CD14-positive monocyte (primary cell): ENCODE results near the gene MACF1. TPM values are rescaled to one million over a fixed set of nuclear protein-coding genes. Genes with fewer than 3 reads are reported as not detected.

Experiments
- DNase-seq, 3 donors: peaks; one replicate each; pipeline ENCODE4 v3.0.0-alpha.2; 2011 to 2022
- H2AFZ ChIP-seq: 2 replicates; pipeline ENCODE4 v1.6.0; 2012; ENCODE audit warnings: mild to moderate bottlenecking, low read depth, low read length, inconsistent platforms; ENCODE audit not compliant: insufficient read depth, poor library complexity, severe bottlenecking
- H3K27ac ChIP-seq, 2 donors: 1 replicate in 1 of 2; 2 replicates in 1 of 2; pipeline ENCODE4 v1.5.1; 2012 to 2013; ENCODE audit warnings: low read length in 2 of 2, control low read depth in 1 of 2, inconsistent platforms in 1 of 2, low read depth in 1 of 2, mild to moderate bottlenecking in 1 of 2
- H3K27me3 ChIP-seq, 2 donors: one replicate each; pipeline versions ENCODE4 v1.6.0 to v1.6.1; 2011 to 2013; ENCODE audit warnings: low read length in 2 of 2; ENCODE audit not compliant: control insufficient read depth in 2 of 2, insufficient read depth in 2 of 2
- H3K36me3 ChIP-seq, 2 donors: replicated peaks in 1 of 2; 1 replicate in 1 of 2; 2 replicates in 1 of 2; pipeline versions ENCODE4 v1.5.1 to v1.6.1; 2012 to 2013; ENCODE audit warnings: low read length in 2 of 2, control low read depth in 1 of 2, inconsistent platforms in 1 of 2, mild to moderate bottlenecking in 1 of 2; ENCODE audit not compliant: insufficient read depth in 2 of 2, control insufficient read depth in 1 of 2
- H3K4me1 ChIP-seq, 2 donors: 1 replicate in 1 of 2; 2 replicates in 1 of 2; pipeline versions ENCODE4 v1.5.1 to v1.6.1; 2012 to 2013; ENCODE audit warnings: low read length in 2 of 2, control low read depth in 1 of 2, inconsistent platforms in 1 of 2, mild to moderate bottlenecking in 1 of 2, moderate library complexity in 1 of 2; ENCODE audit not compliant: insufficient read depth in 2 of 2, control insufficient read depth in 1 of 2
- H3K4me2 ChIP-seq: replicated peaks from 2 replicates; pipeline ENCODE3; 2012; ENCODE audit warnings: low read length, moderate library complexity, mild to moderate bottlenecking; ENCODE audit not compliant: poor library complexity, severe bottlenecking; ENCODE audit errors: extremely low read depth
- H3K4me3 ChIP-seq, 3 experiments: fragments of 200-600 bp in 1 of 3; sonication (generic) in 1 of 3; replicated peaks in 1 of 3; 1 replicate in 2 of 3; 2 replicates in 1 of 3; pipeline ENCODE4 v1.5.1; 2011 to 2013; ENCODE audit warnings: low read length in 3 of 3, mild to moderate bottlenecking in 3 of 3, control low read depth in 2 of 3, low read depth in 2 of 3, inconsistent platforms in 1 of 3, moderate library complexity in 1 of 3
- H3K79me2 ChIP-seq: 2 replicates; pipeline ENCODE4 v1.6.0; 2012; ENCODE audit warnings: mild to moderate bottlenecking, control low read depth, inconsistent platforms, low read length, moderate library complexity; ENCODE audit not compliant: insufficient read depth
- H3K9ac ChIP-seq: 2 replicates; pipeline ENCODE4 v1.6.0; 2017; ENCODE audit warnings: low read length, mild to moderate bottlenecking; ENCODE audit not compliant: insufficient read depth, poor library complexity, severe bottlenecking
- H3K9me3 ChIP-seq, 2 donors: replicated peaks in 1 of 2; 1 replicate in 1 of 2; 2 replicates in 1 of 2; pipeline versions ENCODE4 v1.5.1 to v1.6.1; 2012 to 2013; ENCODE audit warnings: low read length in 2 of 2, control low read depth in 1 of 2; ENCODE audit not compliant: control insufficient read depth in 1 of 2, insufficient read depth in 1 of 2
- H4K20me1 ChIP-seq: 2 replicates; pipeline ENCODE4 v1.6.0; 2012; ENCODE audit warnings: mild to moderate bottlenecking, low read length, control low read depth, moderate library complexity; ENCODE audit not compliant: insufficient read depth
- H3K27ac Mint-ChIP-seq, 7 donors: one replicate each; pipeline ENCODE4 v1.8.0; 2020; ENCODE audit warnings: mild to moderate bottlenecking in 7 of 7, mixed read lengths in 7 of 7, moderate library complexity in 6 of 7, inconsistent platforms in 2 of 7
- H3K27me3 Mint-ChIP-seq, 3 donors: one replicate each; pipeline ENCODE4 v1.8.0; 2021 to 2022; ENCODE audit warnings: low read depth in 3 of 3, mild to moderate bottlenecking in 3 of 3, mixed read lengths in 3 of 3, moderate library complexity in 3 of 3, inconsistent platforms in 1 of 3
- H3K36me3 Mint-ChIP-seq, 2 donors: one replicate each; pipeline ENCODE4 v1.8.0; 2020; ENCODE audit warnings: mixed read lengths in 2 of 2, inconsistent platforms in 1 of 2, mild to moderate bottlenecking in 1 of 2
- H3K4me1 Mint-ChIP-seq: one replicate; pipeline ENCODE4 v1.8.0; 2020; ENCODE audit warnings: mild to moderate bottlenecking, mixed read lengths
- H3K4me3 Mint-ChIP-seq, 2 donors: one replicate each; pipeline ENCODE4 v1.8.0; 2020; ENCODE audit warnings: mild to moderate bottlenecking in 2 of 2, mixed read lengths in 2 of 2, moderate library complexity in 1 of 2
- H3K9me3 Mint-ChIP-seq, 7 donors: one replicate each; pipeline ENCODE4 v1.8.0; 2020 to 2022; ENCODE audit warnings: mixed read lengths in 7 of 7, mild to moderate bottlenecking in 6 of 7, moderate library complexity in 6 of 7, inconsistent platforms in 2 of 7
- CTCF ChIP-seq: fragments of 200-600 bp; IDR thresholded peaks from one replicate; pipeline ENCODE4 v1.8.0; 2022; ENCODE audit warnings: antibody characterized with exemption, mild to moderate bottlenecking
- WGBS: methylation state at CpG from one replicate; pipeline ENCODE4 v1.1.5; 2013; ENCODE audit warnings: missing lambda C conversion rate; ENCODE audit not compliant: insufficient coverage; 5-methylcytosine and 5-hydroxymethylcytosine counted together
- intact Hi-C, 2 donors: fragments of 100-400 bp; cut with micrococcal nuclease; formaldehyde crosslinking; loops; one replicate each; pipeline versions ENCODE4 v1.15.0 to v1.15.1; 2023
- polyA plus RNA-seq, 3 donors: library from polyadenylated mRNA; depleted of rRNA in 1 of 3; unstranded in 2 of 3; stranded (reverse) in 1 of 3; fragments of 300-500 nt in 2 of 3; fragments of >200 nt in 1 of 3; fragmentation: Illumina TruSeq in 2 of 3; gene quantifications; 1 replicate in 2 of 3; 2 replicates in 1 of 3; pipeline ENCODE4 v1.2.3, GENCODE V29; 2012 to 2021

MACF1 gene
- polyA plus RNA-seq, 3 donors = 3.4 to 36.8 (median 4.5) TPM

GRCh38 chr1:39458991-39459390 is 254.5 kb downstream of the MACF1 start:
- Mint-ChIP-seq H3K4me1 (no peaks in the 10 kb centered on the region), H3K27me3 (no peaks in the 10 kb centered on the region), H3K9me3 (no peaks in the 10 kb centered on the region), H3K27ac (peak overlapping the region in 2 of 7 donors; percentile 11 to 31), H3K36me3 (peaks cover 91 to 99% of the 10 kb centered on the region in 2 donors), H3K4me3 (no peak overlapping the region)
- Histone ChIP-seq H3K4me1 (no peaks in the 10 kb centered on the region), H3K9me3 (no peaks in the 10 kb centered on the region), H3K79me2 (no peaks in the 10 kb centered on the region), H3K36me3 (peaks cover 96 to 100% of the 10 kb centered on the region in 2 donors), H3K27me3 (no peaks in the 10 kb centered on the region), H3K27ac (no peak overlapping the region), H3K4me2 (no peak overlapping the region), H4K20me1 (no peaks in the 10 kb centered on the region), H2AFZ (no peak overlapping the region), H3K4me3 (no peak overlapping the region), H3K9ac (no peak overlapping the region)
- DNase-seq = no peak
- intact Hi-C loops = no loop called here
- TF ChIP-seq CTCF = no peak
- WGBS = 100% methylated on average over 2 of the region's 4 CpGs

GRCh38 chr1:39462074-39462473 is 257.6 kb downstream of the MACF1 start:
- DNase-seq = no peak
- Histone ChIP-seq H3K9me3 (no peaks in the 10 kb centered on the region), H3K79me2 (no peaks in the 10 kb centered on the region), H4K20me1 (no peaks in the 10 kb centered on the region), H3K4me2 (no peak overlapping the region), H3K4me3 (no peak overlapping the region), H3K27me3 (no peaks in the 10 kb centered on the region), H3K9ac (no peak overlapping the region), H2AFZ (no peak overlapping the region), H3K27ac (no peak overlapping the region), H3K4me1 (no peaks in the 10 kb centered on the region), H3K36me3 (peaks cover 93 to 100% of the 10 kb centered on the region in 2 donors)
- no peak overlapping the region for H3K4me3 Mint-ChIP-seq
- no peak for TF ChIP-seq CTCF
- peaks cover 90 to 97% of the 10 kb centered on the region in 2 donors for H3K36me3 Mint-ChIP-seq
- 100% methylated on average over 1 of the region's 1 CpG for WGBS
- no peaks in the 10 kb centered on the region for H3K27me3 Mint-ChIP-seq
- H3K27ac Mint-ChIP-seq = no peak overlapping the region
- no peaks in the 10 kb centered on the region for H3K4me1 Mint-ChIP-seq
- no peaks in the 10 kb centered on the region for H3K9me3 Mint-ChIP-seq
- intact Hi-C loops = no loop called here
